CD4-positive, alpha-beta T cell treated with Interleukin-15 for 4 hours (primary cell): ENCODE measurements around the gene AKNA.
"Not testable (repeated sequence)": the region's sequence is repeated elsewhere in the genome, so short reads cannot be mapped to it uniquely, and the experiment has no call there.

Experiments
- DNase-seq: peaks from one replicate; pipeline ENCODE4 v3.0.0-alpha.2; 2020; ENCODE audit warnings: low spot score

Gene AKNA

DNA sequence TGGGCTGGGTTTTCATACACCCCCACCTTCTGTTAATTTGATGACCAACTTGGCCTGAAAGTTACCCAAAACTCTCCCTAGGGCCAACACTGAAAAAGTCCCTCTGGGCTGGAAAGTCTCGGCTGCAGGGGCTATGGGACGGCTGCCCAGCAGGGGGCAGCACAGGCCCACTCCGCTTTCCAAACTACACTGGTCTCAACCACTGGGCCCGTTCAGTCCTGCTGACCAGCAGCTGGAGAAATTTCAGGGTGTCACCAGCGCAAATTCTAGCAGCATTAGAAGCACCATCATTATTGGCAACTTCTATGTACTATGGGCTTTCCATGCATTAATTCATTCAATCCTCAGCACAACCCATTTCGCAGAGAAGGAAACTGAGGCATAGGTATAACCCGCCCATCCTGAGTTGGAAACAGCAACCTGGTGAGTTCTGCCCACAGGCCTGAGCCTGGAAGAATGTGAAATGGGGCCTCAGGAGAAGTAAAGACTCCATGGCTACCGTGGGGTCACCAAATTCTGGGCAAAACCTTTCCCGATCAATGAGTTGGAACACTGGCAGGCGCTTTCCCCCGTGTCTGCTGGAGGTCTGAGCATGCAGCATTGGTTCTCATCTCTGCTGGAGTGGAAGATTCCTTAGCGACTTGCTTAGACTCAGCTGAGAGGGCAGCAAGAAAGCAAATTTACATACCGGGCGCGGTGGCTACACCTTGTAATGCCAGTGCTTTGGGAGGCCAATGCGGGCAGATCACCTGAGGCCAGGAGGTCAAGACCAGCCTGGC, 48.5 kb downstream of the AKNA start:
- peak; percentile 57 for DNase-seq

DNA sequence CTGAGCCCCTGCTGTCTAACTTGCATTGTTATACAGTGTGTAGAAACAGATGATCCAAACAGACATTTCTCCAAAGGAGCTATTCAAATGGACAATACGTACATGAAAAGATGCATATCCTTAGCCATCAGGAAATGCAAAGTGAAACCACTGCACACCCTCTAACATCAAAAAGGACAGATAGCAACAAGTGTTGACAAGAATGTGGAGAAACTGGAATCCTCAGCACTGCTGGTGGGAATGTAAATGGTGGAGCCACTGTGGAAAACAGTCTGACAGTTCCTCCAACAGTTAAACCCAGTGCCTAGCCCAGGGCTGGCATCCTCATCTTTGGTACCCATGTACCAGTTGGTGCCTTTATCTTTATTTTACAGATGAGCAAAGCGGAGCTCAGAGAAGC, 49.6 kb downstream of the AKNA start:
- no peak for DNase-seq

DNA sequence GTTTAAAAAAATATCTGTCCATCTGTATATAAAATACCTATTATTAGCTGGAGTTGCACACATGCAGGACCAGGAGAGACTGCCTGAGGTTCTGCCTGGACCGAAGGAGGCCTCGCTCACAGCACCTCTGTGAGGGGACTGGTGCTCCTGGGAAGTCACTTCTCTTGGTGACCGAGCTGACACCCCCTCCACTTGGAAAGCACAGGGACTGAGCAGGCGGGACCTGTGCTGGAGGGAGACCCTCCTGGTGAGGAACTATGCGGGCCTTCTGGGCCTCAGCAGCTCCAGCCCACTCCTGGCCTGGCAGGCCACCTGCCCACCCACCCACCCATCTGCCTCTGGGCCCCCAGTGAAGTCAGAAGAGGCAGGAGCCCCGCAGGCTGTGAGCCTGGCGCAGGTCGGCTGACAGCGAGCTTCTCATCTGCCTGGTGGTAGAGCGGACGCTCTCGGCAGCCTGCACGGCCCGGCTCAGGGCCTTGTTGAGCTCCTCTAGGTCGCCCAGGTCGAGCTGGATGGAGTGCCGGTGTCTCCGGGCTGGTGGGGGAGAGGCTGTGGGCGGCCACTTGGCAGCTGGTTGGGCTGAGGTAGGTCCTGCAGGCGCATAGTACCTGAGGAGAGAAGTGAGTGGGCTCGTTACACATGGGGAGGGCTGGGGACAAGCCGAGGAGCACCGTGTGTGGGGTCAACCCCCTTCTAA, 50.9 kb downstream of the AKNA start:
- DNase-seq = no peak

DNA sequence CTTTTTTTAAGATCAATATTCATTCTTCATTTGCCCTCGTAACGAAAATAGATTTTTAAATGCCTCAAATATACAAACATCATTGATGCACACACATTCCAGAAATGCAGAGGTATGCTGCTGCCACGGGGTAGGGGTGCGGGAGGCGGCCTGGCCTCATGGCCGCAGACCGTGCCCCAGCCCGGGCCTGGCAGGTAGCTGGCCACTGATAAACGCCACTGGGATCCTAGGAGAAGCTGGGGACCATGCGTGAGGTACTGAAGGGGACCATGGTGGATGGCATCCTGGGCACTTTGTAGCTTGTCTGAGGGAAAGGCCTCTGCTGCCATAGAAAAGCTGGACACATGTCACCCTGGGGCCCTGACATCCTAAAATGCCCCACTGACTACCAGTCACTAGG, 51.6 kb downstream of the AKNA start:
- DNase-seq = no peak

DNA sequence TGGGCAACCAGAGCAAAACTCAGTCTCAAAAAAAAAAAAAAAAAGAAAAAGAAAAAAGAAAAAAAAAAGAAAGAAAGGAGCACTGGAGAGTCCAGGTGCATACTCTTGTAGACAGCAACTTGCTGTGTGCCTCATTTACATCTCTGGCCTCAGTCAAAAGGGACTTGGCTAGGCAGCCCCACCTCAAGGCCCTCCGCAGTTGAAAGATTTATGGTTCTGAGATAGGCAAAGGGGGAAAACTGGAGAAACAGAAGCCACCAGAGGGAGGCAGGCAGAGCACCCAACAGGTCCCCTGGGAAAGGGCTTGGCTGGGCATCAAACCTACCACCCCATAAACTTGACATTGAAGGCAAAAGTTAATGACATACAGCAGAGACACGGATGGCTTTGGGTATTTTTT, 52.0 kb downstream of the AKNA start:
- no peak for DNase-seq

DNA sequence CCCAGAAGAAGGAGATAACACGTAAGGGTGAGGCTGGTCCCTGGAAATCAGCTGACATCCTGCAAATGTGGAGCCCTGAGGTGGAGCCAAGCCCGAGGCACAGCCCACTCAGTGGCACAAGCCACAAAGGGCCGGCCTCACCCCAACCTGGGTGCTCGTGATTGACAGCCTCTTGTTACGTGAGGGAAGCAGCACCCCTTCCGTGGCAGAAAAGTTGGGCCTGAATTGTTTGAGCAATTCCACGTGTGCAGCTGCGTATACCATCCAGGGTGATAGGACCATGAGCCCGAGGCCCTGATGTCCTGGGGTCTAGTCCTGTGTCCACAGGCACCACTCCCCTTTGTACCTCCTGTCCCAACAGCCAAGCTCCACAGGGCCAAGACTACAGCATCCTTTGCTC, 53.3 kb downstream of the AKNA start:
- DNase-seq = no peak

DNA sequence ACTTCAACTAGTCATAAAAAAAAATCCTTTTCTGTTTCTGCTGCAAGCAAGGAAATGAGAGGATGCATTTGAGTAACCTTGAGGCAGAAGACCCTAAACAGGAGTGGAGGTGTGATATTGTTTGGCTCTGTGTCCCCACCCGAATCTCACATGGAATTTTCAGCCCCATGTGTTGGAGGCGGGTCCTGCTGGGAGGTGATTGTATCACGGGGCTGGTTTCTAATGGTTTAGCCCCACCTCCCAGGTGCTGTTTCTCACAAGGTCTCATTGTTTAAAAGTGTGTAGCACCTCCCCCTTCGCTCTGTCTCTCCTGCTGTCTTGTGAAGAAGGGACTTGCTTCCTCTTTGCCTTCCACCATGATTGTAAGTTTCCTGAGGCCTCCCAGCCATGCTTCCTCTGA, 54.1 kb downstream of the AKNA start:
- not testable (repeated sequence) for DNase-seq

DNA sequence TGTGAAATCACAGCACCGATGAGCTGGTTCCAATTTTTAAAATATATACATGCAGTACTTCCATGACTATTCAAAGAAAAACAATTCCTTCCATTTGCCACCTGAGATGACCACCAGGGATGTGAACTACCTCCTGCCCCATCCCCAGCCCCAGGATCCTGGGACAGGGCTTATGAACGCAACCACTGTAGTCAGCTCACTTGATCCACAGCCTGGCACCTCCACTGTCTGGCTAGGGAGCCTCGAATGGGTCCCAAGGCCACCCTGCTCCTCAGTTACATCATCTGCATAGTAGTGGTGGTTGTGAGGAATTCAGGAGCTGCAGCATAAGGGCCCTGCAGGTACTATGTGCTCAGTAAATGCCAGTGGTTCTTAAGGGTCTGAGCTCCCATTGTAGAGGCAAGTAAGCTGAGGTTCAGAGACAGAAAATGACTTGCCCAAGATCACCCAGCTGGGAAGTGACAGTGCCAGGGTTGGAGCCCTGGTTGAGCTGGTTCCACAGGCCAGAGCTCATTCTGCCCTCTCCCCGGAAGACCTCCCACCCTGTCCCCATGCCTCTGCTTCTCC, 55.2 kb downstream of the AKNA start:
- not testable (repeated sequence) for DNase-seq

DNA sequence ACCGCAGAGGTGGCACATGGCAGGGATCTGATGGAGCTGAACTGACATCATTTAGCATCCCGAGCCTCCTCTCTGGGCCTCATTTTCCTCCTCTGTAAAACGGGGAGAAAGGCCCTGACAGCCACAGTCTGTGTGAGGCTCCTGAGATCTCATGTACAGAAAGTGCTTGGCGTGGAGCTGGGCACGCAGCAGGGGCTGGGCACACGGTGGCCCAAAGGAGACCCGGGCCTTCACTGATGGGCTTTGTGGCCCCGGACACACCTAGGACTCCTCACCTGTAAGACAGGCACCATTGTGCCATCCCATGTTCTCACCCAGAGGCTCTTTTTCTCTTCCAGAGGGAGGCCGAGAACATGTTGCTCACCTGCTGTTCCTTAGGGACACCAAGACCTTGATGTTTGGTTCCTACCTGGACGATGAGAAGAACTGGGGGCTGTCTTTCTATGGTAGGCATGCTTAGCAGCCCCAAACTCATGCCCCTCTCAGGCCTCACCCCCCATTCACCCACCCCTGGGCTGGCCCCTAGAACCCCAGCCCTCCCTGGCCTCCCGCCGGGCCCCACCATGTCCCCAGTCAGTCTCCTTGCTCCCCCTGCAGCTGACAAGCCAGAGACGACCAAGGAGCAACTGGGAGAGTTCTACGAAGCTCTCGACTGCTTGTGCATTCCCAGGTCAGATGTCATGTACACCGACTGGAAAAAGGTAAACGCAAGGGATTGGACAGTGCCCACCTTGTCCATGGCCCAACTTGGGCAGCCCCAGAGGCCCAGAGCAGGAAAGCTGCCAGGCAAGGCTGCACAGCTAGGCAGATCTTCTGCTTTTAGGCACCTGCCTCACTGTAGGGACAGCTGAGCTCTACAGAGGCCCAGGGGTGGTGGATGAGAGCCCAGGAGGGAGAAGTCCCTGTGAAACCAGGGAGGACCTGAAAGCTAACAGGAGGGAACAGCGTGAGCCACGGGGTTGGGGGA, 56.3 kb downstream of the AKNA start:
- DNase-seq = not testable (repeated sequence)

DNA sequence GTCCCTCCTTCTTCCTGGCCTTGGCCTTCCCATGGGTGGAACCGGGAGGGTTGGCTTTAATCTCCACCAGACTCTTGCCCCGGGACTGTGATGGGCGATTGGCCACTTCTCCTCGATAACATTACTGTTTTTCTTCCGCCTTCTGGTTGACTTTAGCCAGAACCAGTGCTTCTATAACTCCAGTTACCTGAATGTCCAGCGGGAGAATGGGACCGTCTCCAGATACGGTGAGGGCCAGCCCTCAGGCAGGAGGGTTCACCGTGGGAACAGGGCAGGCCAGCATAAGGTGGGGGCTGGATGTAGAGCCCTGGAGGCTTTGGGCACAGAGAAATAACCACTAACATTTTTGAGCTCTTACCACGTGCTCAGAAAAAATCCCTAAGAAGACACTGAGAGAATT, 57.1 kb downstream of the AKNA start:
- DNase-seq = no peak

DNA sequence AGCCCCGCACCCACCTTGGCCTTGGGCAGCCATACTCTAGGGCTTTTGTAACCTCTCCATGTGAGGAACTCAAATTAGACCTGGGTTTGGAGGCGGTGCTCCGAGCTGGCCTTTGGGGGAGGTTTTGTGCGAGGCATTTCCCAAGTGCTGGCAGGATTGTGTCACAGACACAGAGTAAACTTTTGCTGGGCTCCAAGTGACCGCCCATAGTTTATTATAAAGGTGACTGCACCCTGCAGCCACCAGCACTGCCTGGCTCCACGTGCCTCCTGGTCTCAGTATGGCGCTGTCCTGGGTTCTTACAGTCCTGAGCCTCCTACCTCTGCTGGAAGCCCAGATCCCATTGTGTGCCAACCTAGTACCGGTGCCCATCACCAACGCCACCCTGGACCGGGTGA, 58.2 kb downstream of the AKNA start, which contains the start of gene ORM2:
ORM2 (plus strand) TSS at position 245 of the 398 bp plus-strand sequence; CDS start at position 281, 36 bp downstream.
- DNase-seq = not testable (repeated sequence)

DNA sequence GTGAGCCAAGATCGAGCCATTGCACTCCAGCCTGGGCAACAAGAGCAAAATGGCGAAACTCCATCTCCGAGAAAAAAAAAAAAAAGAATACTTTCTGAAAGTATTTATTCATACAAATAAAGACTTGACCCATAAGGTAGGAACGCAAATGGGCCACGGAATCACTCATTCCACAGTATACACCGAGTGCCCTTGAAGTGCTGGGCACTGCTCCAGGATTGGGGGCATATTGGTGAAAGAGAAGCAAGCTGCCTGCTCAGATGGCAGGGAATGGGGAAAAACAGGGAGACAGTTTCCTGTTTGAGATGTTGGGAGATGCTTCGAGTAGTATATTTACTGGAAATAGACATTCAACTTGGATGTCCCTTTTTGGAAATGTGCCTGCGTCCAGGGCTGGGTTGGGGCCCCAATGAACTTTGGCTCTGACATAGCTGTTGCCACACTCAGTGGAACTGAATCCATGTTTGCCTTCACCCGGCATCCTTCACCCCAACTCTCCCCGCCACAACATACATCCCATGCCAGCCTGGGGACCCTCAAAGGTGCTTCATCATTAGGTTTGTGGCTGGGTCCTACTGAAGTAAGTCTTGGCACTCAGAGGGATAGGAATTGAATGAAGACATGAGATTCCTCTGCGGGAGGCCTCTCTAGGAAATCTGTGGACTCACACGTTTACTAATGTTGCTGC, 58.7 kb downstream of the AKNA start:
- DNase-seq = not testable (repeated sequence)

DNA sequence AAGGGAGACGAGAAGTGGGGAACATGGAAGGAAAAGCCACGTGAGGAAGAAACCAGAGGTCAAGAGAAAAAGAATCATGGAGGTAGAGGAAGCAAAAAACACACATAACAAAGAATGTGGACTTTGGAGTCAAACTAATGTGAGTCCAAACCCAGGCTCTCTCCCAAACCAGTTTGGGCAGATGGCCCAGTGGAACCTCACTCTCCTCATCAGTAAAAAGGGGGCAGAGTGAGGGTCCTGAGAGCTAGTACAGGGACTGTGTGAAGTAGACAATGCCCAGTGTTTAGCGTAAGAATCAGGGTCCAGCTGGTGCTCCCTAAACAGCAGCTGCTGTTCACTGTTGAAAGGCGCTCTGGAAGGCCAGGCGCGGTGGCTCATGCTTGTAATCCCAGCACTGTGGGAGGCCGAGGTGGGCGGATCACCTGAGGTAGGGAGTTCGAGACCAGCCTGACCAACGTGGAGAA, 59.4 kb downstream of the AKNA start:
- not testable (repeated sequence) for DNase-seq

DNA sequence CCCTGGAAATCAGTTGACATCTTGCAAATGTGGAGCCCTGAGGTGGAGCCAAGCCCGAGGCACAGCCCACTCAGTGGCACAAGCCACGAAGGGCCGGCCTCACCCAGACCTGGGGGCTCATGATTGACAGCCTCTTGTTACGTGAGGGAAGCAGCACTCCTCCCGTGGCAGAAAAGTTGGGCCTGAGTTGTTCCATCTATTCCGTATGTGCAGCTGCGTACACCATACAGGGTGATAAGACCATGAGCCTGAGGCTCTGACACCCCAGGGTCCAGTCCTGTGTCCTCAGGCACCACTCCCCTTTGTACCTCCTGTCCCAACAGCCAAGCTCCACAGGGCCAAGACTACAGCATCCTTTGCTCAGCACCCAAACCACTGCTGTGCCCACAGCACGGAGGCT, 60.0 kb downstream of the AKNA start:
- no peak for DNase-seq

DNA sequence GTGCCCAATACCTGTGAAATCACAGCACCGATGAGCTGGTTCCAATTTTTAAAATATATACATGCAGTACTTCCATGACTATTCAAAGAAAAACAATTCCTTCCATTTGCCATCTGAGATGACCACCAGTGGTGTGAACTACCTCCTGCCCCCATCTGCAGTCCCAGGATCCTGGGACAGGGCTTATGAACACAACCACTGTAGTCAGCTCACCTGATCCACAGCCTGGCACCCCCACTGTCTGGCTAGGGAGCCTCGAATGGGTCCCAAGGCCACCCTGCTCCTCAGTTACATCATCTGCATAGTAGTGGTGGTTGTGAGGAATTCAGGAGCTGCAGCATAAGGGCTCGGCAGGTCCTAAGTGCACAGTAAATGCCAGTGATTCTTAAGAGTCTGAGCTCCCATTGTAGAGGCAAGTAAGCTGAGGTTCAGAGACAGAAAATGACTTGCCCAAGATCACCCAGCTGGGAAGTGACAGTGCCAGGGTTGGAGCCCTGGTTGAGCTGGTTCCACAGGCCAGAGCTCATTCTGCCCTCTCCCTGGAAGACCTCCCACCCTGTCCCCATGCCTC, 62.0 kb downstream of the AKNA start:
- not testable (repeated sequence) for DNase-seq

DNA sequence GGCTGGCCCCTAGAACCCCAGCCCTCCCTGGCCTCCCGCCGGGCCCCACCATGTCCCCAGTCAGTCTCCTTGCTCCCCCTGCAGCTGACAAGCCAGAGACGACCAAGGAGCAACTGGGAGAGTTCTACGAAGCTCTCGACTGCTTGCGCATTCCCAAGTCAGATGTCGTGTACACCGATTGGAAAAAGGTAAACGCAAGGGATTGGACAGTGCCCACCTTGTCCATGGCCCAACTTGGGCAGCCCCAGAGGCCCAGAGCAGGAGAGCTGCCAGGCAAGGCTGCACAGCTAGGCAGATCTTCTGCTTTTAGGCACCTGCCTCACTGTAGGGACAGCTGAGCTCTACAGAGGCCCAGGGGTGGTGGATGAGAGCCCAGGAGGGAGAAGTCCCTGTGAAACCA, 62.8 kb downstream of the AKNA start:
- not testable (repeated sequence) for DNase-seq

DNA sequence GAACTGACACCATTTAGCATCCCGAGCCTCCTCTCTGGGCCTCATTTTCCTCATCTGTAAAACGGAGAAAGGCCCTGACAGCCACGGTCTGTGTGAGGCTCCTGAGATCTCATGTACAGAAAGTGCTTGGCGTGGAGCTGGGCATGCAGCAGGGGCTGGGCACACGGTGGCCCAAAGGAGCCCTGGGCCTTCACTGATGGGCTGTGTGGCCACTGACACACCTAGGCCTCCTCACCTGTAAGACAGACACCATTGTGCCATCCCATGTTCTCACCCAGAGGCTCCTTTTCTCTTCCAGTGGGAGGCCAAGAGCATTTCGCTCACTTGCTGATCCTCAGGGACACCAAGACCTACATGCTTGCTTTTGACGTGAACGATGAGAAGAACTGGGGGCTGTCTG, 63.3 kb downstream of the AKNA start:
- DNase-seq = no peak

DNA sequence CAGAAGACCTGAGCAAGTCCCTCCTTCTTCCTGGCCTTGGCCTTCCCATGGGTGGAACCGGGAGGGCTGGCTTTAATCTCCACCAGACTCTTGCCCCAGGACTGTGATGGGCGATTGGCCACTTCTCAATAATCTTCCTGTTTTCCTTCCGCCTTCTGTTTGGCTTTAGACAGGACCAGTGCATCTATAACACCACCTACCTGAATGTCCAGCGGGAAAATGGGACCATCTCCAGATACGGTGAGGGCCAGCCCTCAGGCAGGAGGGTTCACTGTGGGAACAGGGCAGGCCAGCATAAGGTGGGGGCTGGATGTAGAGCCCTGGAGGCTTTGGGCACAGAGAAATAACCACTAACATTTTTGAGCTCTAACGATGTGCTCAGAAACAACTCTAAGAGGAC, 63.9 kb downstream of the AKNA start:
- not testable (repeated sequence) for DNase-seq

DNA sequence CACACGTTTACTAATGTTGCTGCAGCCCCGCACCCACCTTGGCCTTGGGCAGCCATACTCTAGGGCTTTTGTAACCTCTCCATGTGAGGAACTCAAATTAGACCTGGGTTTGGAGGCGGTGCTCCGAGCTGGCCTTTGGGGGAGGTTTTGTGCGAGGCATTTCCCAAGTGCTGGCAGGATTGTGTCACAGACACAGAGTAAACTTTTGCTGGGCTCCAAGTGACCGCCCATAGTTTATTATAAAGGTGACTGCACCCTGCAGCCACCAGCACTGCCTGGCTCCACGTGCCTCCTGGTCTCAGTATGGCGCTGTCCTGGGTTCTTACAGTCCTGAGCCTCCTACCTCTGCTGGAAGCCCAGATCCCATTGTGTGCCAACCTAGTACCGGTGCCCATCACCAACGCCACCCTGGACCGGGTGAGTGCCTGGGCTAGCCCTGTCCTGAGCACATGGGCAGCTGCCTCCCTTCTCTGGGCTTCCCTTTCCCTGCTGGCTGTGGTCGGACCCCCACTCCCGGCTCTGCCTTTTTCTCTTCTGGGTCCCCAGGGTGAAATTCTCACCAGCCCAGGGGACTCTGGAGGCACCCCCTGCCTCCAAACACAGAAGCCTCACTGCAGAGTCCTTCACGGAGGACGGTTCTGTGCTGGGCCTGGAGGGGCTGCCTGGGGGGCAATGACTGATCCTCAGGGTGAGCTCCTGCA, 64.8 kb downstream of the AKNA start, which contains the start of gene ORM1:
ORM1 (plus strand) TSS at position 268 of the 701 bp plus-strand sequence; CDS start at position 304, 36 bp downstream.
- DNase-seq = not testable (repeated sequence)
